HCT116 (cell line): ENCODE results near the gene FFAR4. TPM values are rescaled to one million over a fixed set of nuclear protein-coding genes. Genes with fewer than 3 reads are reported as not detected.

Experiments
- ATAC-seq: fragments of 200-7000 bp; cut with Tn5 transposase; 2 replicates; pipeline ENCODE4 v1.9.1; 2020; ENCODE audit warnings: mild to moderate bottlenecking, moderate library complexity
- BruUV-seq: library from RNA; stranded (reverse); fragments of 400-500 nt; replicated peaks from 2 replicates; lab custom pipeline; 2021; lab: Mats Ljungman, UMichigan
- CTCF ChIA-PET: fragments of 300-600 bp; sonication (Branson Sonifier 250); formaldehyde crosslinking; loops from one replicate; lab custom pipeline; 2021; ENCODE audit warnings: antibody characterized with exemption; lab: Charles Lee
- POLR2A ChIA-PET: fragments of 300-600, 350-600 bp; sonication (Branson Sonifier 250); formaldehyde crosslinking; loops from one replicate; lab custom pipeline; 2021; ENCODE audit warnings: antibody characterized with exemption; lab: Charles Lee
- RAD21 ChIA-PET, 2 experiments: fragments of 300-600 bp; sonication (Branson Sonifier 250); formaldehyde crosslinking; loops; one replicate each; lab custom pipeline; 2023; ENCODE audit warnings: low total read pairs in 2 of 2; ENCODE audit not compliant: uncharacterized antibody in 2 of 2, unreplicated experiment in 2 of 2, low non-redundant PET in 1 of 2; lab: Charles Lee
- DNase-seq: peaks from one replicate; pipeline ENCODE4 v3.0.0-alpha.2; 2010; ENCODE audit warnings: low read depth, low spot score
- H2AFZ ChIP-seq: fragments of 200-600 bp; shearing (Covaris generic), sonication (generic); 2 replicates; pipeline ENCODE4 v1.6.1; 2017; ENCODE audit warnings: low read depth, mixed run types, mixed read lengths, antibody characterized with exemption, low read length; ENCODE audit not compliant: poor library complexity, severe bottlenecking
- H3K27ac ChIP-seq: 2 replicates; pipeline ENCODE4 v1.5.1; 2012; ENCODE audit warnings: low read depth, low read length
- H3K27me3 ChIP-seq: fragments of 200-600 bp; sonication (generic); 2 replicates; pipeline ENCODE4 v1.6.1; 2016; ENCODE audit warnings: mixed run types, low read length, mixed read lengths; ENCODE audit not compliant: insufficient read depth
- H3K36me3 ChIP-seq, 2 experiments: fragments of 200-500 bp in 1 of 2; fragments of 200-600 bp in 1 of 2; sonication (Bioruptor generic) in 1 of 2; sonication (generic) in 1 of 2; 2 replicates each; pipeline versions ENCODE4 v1.5.1 to v1.6.1; 2014 to 2016; ENCODE audit warnings: low read length in 2 of 2, inconsistent platforms in 1 of 2, mixed read lengths in 1 of 2, mixed run types in 1 of 2; ENCODE audit not compliant: insufficient read depth in 2 of 2, control insufficient read depth in 1 of 2
- H3K4me1 ChIP-seq, 2 experiments: fragments of 200-600 bp in 1 of 2; sonication (generic) in 1 of 2; 2 replicates each; pipeline versions ENCODE4 v1.5.1 to v1.6.1; 2012 to 2017; ENCODE audit warnings: low read length in 2 of 2, inconsistent platforms in 1 of 2, mild to moderate bottlenecking in 1 of 2, mixed read lengths in 1 of 2, mixed run types in 1 of 2, moderate library complexity in 1 of 2; ENCODE audit not compliant: insufficient read depth in 2 of 2, control insufficient read depth in 1 of 2
- H3K4me2 ChIP-seq: fragments of 200-600 bp; sonication (generic); 2 replicates; pipeline ENCODE4 v1.6.1; 2017; ENCODE audit warnings: mixed run types, low read length, mixed read lengths
- H3K4me3 ChIP-seq, 2 experiments: fragments of 200-600 bp in 1 of 2; sonication (generic) in 1 of 2; replicated peaks in 1 of 2; 2 replicates each; pipeline ENCODE4 v1.5.1; 2011 to 2016; ENCODE audit warnings: low read length in 2 of 2, control low read depth in 1 of 2, low read depth in 1 of 2, mild to moderate bottlenecking in 1 of 2, mixed read lengths in 1 of 2, mixed run types in 1 of 2
- H3K79me2 ChIP-seq: fragments of 200-600 bp; sonication (generic); 2 replicates; pipeline ENCODE4 v1.6.1; 2017; ENCODE audit warnings: mild to moderate bottlenecking, mixed run types, low read length, moderate library complexity, mixed read lengths; ENCODE audit not compliant: insufficient read depth
- H3K9ac ChIP-seq: fragments of 200-600 bp; sonication (generic); 2 replicates; pipeline ENCODE4 v1.6.1; 2016; ENCODE audit warnings: low read length, mixed read lengths
- H3K9me2 ChIP-seq: fragments of 200-600 bp; sonication (generic), shearing (Covaris generic); 2 replicates; pipeline ENCODE4 v1.6.1; 2017; ENCODE audit warnings: mixed run types, mild to moderate bottlenecking, moderate library complexity; ENCODE audit not compliant: insufficient read depth
- H3K9me3 ChIP-seq, 2 experiments: fragments of 200-500 bp in 1 of 2; fragments of 200-600 bp in 1 of 2; sonication (Bioruptor generic) in 1 of 2; sonication (generic) in 1 of 2; 2 replicates each; pipeline ENCODE4 v1.6.1; 2014 to 2017; ENCODE audit warnings: low read length in 2 of 2, mixed read lengths in 2 of 2, inconsistent platforms in 1 of 2, low read depth in 1 of 2, mild to moderate bottlenecking in 1 of 2, mixed run types in 1 of 2, moderate library complexity in 1 of 2; ENCODE audit not compliant: control insufficient read depth in 1 of 2, insufficient read depth in 1 of 2
- H4K20me1 ChIP-seq: fragments of 200-600 bp; sonication (generic), shearing (Covaris generic); 2 replicates; pipeline ENCODE4 v1.6.1; 2017; ENCODE audit warnings: mixed run types, mild to moderate bottlenecking, moderate library complexity; ENCODE audit not compliant: insufficient read depth
- CBX3 ChIP-seq: IDR thresholded peaks from 2 replicates; pipeline ENCODE4 v1.6.1; 2012; ENCODE audit warnings: low read depth
- EGR1 ChIP-seq: IDR thresholded peaks from 2 replicates; pipeline ENCODE4 v1.6.1; 2012; ENCODE audit warnings: low read depth
- EZH2 ChIP-seq: fragments of 200-600 bp; sonication (generic); IDR thresholded peaks from 2 replicates; pipeline ENCODE4 v1.6.1; 2017; ENCODE audit warnings: antibody characterized with exemption, mixed run types
- EZH2phosphoT487 ChIP-seq: fragments of 200-600 bp; IDR thresholded peaks from 2 replicates; pipeline ENCODE4 v1.6.1; 2018; ENCODE audit warnings: antibody characterized with exemption, borderline replicate concordance
- FOSL1 ChIP-seq: IDR thresholded peaks from 2 replicates; pipeline ENCODE4 v1.6.1; 2012; ENCODE audit warnings: low read depth
- POLR2A ChIP-seq: IDR thresholded peaks from 2 replicates; pipeline ENCODE4 v1.7.0; 2011; ENCODE audit warnings: borderline replicate concordance; ENCODE audit not compliant: insufficient read depth, insufficient read length; ENCODE audit errors: extremely low read depth
- POLR2AphosphoS5 ChIP-seq: IDR thresholded peaks from 2 replicates; pipeline ENCODE4 v1.6.1; 2011; ENCODE audit warnings: mild to moderate bottlenecking, low read depth, low read length, moderate library complexity
- TCF7L2 ChIP-seq: IDR thresholded peaks from 2 replicates; pipeline ENCODE4 v1.7.0; 2011; ENCODE audit warnings: borderline replicate concordance, inconsistent platforms; ENCODE audit not compliant: insufficient read depth, insufficient read length; ENCODE audit errors: extremely low read depth
- YY1 ChIP-seq: IDR thresholded peaks from 2 replicates; pipeline ENCODE4 v1.6.1; 2011; ENCODE audit warnings: low read length, low read depth, moderate library complexity, mild to moderate bottlenecking; ENCODE audit not compliant: insufficient replicate concordance; ENCODE audit errors: extremely low read depth
- ZFX ChIP-seq: fragments of 450-650 bp; IDR thresholded peaks from 2 replicates; pipeline ENCODE4 v1.6.1; 2017
- ZNF274 ChIP-seq: fragments of 200-500 bp; sonication (Bioruptor generic); IDR thresholded peaks from 2 replicates; pipeline ENCODE4 v1.6.1; 2014; ENCODE audit warnings: mild to moderate bottlenecking, low read depth, low read length, inconsistent platforms
- intact Hi-C: fragments of 100-400 bp; cut with micrococcal nuclease; formaldehyde crosslinking; loops from 2 replicates; pipeline ENCODE4 v1.10.0; 2022
- total RNA-seq: library from RNA; stranded (reverse); gene quantifications from one replicate; pipeline ENCODE4 v1.2.1, GENCODE V29; 2021; ENCODE audit not compliant: unreplicated experiment
- TF ChIP-seq, protein P1 (sequence below): IDR thresholded peaks from 2 replicates; pipeline ENCODE4 v1.6.1; 2012
- TF ChIP-seq, protein P2 (sequence below): IDR thresholded peaks from 2 replicates; pipeline ENCODE4 v1.6.1; 2012

Gene FFAR4
- total RNA-seq, 1 experiment from 2014 or later = not detected

DNA sequence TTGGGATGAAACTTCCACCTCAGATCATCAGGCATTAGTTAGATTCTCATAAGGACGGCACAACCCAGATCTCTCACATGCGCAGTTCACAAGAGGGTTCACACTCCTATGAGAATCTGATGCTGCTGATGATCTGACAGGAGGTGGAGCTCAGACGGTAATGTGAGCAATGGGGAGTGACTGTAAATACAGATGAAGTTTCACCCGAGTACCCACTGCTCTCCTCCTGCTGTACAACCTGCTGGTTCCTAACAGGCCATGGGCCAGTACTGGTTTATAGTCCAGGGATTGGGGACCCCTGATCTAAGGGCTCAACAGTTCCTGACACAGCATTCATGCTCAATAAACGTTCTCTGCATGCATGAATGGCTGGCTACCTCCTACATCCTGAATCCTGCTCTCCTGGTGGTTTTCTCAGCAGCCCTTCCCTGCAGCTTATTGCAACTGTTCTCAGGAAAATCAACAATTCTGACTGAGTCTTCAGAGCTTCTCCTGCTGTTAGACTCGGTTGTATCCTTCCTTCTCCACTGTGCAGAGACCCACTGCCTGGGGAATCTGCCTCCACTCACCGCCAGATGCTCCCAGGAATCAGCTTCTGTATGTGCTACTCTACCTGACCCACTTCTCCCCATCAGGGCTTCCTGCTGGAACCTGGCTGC is 63.3 kb downstream of the FFAR4 start:
- no peak overlapping the region for H3K4me3 ChIP-seq
- H3K27me3 ChIP-seq = no peaks in the 10 kb centered on the region
- POLR2A ChIA-PET = no interaction called here
- TF ChIP-seq CBX3 = no peak
- TF ChIP-seq POLR2A = no peak
- TF ChIP-seq, protein P1, sequence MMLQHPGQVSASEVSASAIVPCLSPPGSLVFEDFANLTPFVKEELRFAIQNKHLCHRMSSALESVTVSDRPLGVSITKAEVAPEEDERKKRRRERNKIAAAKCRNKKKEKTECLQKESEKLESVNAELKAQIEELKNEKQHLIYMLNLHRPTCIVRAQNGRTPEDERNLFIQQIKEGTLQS = no peak
- no peak for TF ChIP-seq EZH2
- TF ChIP-seq FOSL1 = no peak
- no peak for TF ChIP-seq POLR2AphosphoS5
- TF ChIP-seq, protein P2, sequence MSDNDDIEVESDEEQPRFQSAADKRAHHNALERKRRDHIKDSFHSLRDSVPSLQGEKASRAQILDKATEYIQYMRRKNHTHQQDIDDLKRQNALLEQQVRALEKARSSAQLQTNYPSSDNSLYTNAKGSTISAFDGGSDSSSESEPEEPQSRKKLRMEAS = no peak
- no peak for TF ChIP-seq EGR1
- no peak for TF ChIP-seq EZH2phosphoT487
- no peak for TF ChIP-seq ZFX
- TF ChIP-seq ZNF274 = no peak
- TF ChIP-seq YY1 = no peak
- no peak for TF ChIP-seq TCF7L2
- intact Hi-C loops = no loop called here
- H3K36me3 ChIP-seq = no peaks in the 10 kb centered on the region
- DNase-seq = no peak
- no TSS peak for BruUV-seq
- no peak overlapping the region for H3K9ac ChIP-seq
- no peaks in the 10 kb centered on the region for H3K9me3 ChIP-seq
- ATAC-seq = no peak
- no peak overlapping the region for H3K27ac ChIP-seq
- no peaks in the 10 kb centered on the region for H3K9me2 ChIP-seq
- CTCF ChIA-PET = no interaction called here
- no peak overlapping the region for H2AFZ ChIP-seq
- H4K20me1 ChIP-seq = no peaks in the 10 kb centered on the region
- no peaks in the 10 kb centered on the region for H3K4me1 ChIP-seq
- no peaks in the 10 kb centered on the region for H3K79me2 ChIP-seq
- no peak overlapping the region for H3K4me2 ChIP-seq
- RAD21 ChIA-PET = no interaction called here
